ENCODE results near the gene KRTAP4-2.

DNA sequence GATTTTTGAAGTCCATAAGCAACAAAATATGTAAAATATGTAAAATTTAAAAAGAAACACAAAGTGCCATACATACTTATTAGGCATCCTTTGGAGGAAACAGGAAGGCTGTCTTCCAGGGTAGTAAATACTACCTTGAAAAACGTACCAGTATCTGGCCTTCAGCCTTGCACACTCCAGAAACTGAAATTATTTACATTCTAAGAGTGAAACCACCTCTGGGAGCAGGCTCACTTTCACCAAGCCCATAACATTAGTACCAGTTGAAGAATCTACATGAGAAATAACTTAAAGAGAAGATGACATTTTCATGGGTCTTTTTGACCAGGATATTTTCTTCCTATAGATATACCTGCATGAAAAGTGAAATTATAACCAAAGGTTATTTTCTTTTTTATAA is 18.0 kb upstream of the KRTAP4-2 start:
- TF ChIP-seq EP300 (IDR thresholded peaks at IDR 0.05; ENCODE audit: borderline replicate concordance in 1 of 2, low read depth in 1 of 2, low read length in 1 of 2) (no peak), SIN3A (IDR thresholded peaks at IDR 0.05; ENCODE audit: borderline replicate concordance, low read depth, low read length) (no peak), MEF2A (IDR thresholded peaks at IDR 0.05; ENCODE audit: borderline replicate concordance, low read depth) (no peak), TAF1 (IDR thresholded peaks at IDR 0.05; ENCODE audit: borderline replicate concordance, low read depth, low read length) (no peak), SMC3 (IDR thresholded peaks at IDR 0.05; ENCODE audit: low read depth, low read length) (no peak), YY1 (IDR thresholded peaks at IDR 0.05; ENCODE audit: low read depth) (no peak), RXRA (IDR thresholded peaks at IDR 0.05; ENCODE audit: borderline replicate concordance, low read depth) (no peak), RCOR1 (IDR thresholded peaks at IDR 0.05; ENCODE audit: low read length) (no peak), NFIC (IDR thresholded peaks at IDR 0.05; ENCODE audit: borderline replicate concordance) (no peak)
- TF ChIP-seq, protein P1, sequence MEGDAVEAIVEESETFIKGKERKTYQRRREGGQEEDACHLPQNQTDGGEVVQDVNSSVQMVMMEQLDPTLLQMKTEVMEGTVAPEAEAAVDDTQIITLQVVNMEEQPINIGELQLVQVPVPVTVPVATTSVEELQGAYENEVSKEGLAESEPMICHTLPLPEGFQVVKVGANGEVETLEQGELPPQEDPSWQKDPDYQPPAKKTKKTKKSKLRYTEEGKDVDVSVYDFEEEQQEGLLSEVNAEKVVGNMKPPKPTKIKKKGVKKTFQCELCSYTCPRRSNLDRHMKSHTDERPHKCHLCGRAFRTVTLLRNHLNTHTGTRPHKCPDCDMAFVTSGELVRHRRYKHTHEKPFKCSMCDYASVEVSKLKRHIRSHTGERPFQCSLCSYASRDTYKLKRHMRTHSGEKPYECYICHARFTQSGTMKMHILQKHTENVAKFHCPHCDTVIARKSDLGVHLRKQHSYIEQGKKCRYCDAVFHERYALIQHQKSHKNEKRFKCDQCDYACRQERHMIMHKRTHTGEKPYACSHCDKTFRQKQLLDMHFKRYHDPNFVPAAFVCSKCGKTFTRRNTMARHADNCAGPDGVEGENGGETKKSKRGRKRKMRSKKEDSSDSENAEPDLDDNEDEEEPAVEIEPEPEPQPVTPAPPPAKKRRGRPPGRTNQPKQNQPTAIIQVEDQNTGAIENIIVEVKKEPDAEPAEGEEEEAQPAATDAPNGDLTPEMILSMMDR (IDR thresholded peaks at IDR 0.05): no peak
- TF ChIP-seq, protein P2, sequence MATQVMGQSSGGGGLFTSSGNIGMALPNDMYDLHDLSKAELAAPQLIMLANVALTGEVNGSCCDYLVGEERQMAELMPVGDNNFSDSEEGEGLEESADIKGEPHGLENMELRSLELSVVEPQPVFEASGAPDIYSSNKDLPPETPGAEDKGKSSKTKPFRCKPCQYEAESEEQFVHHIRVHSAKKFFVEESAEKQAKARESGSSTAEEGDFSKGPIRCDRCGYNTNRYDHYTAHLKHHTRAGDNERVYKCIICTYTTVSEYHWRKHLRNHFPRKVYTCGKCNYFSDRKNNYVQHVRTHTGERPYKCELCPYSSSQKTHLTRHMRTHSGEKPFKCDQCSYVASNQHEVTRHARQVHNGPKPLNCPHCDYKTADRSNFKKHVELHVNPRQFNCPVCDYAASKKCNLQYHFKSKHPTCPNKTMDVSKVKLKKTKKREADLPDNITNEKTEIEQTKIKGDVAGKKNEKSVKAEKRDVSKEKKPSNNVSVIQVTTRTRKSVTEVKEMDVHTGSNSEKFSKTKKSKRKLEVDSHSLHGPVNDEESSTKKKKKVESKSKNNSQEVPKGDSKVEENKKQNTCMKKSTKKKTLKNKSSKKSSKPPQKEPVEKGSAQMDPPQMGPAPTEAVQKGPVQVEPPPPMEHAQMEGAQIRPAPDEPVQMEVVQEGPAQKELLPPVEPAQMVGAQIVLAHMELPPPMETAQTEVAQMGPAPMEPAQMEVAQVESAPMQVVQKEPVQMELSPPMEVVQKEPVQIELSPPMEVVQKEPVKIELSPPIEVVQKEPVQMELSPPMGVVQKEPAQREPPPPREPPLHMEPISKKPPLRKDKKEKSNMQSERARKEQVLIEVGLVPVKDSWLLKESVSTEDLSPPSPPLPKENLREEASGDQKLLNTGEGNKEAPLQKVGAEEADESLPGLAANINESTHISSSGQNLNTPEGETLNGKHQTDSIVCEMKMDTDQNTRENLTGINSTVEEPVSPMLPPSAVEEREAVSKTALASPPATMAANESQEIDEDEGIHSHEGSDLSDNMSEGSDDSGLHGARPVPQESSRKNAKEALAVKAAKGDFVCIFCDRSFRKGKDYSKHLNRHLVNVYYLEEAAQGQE (IDR thresholded peaks at IDR 0.05; ENCODE audit: low read depth, low read length): no peak

Data from SK-N-SH (cell line).